GM12864 (cell line): Measurements from ENCODE around the gene RPS18.
"Not testable (repeated sequence)": the region's sequence is repeated elsewhere in the genome, so short reads cannot be mapped to it uniquely, and the experiment has no call there.

Experiments
- DNase-seq: peaks from one replicate; pipeline ENCODE4 v3.0.0-alpha.2; 2011; ENCODE audit warnings: low read depth
- H3K4me3 ChIP-seq: 2 replicates; pipeline ENCODE4 v1.5.1; 2011; ENCODE audit warnings: mild to moderate bottlenecking, low read depth, low read length, control low read depth
- CTCF ChIP-seq: IDR thresholded peaks from 2 replicates; pipeline ENCODE4 v1.5.1; 2011; ENCODE audit warnings: low read depth, mild to moderate bottlenecking, moderate library complexity, low read length, control low read depth, inconsistent platforms; ENCODE audit errors: missing control alignments

Gene RPS18

GRCh38 chr6:33277663-33278391 lies 6.0 kb downstream of the RPS18 start:
- peak overlapping the region; percentile 84 for H3K4me3 ChIP-seq
- TF ChIP-seq CTCF = no peak
- DNase-seq = no peak

GRCh38 chr6:33278392-33278741 lies 6.5 kb downstream of the RPS18 start:
- TF ChIP-seq CTCF = no peak
- no peak for DNase-seq
- peak overlapping the region; percentile 3; the same call in 1 of the 2 replicates for H3K4me3 ChIP-seq

GRCh38 chr6:33278810-33279209 lies 6.9 kb downstream of the RPS18 start:
- H3K4me3 ChIP-seq = no peak overlapping the region
- no peak for DNase-seq
- no peak for TF ChIP-seq CTCF

- no peak overlapping the region for H3K4me3 ChIP-seq
- no peak for TF ChIP-seq CTCF
- DNase-seq = no peak
Measured at GRCh38 chr6:33279257-33279695, 7.4 kb downstream of the RPS18 start.

- no peak for DNase-seq
- peak; percentile 51 for TF ChIP-seq CTCF
- H3K4me3 ChIP-seq = no peak overlapping the region
Measured at GRCh38 chr6:33279971-33280511, 8.2 kb downstream of the RPS18 start.

- TF ChIP-seq CTCF = no peak
- no peak overlapping the region for H3K4me3 ChIP-seq
- DNase-seq = no peak
Measured at GRCh38 chr6:33280539-33280938, 8.7 kb downstream of the RPS18 start.

GRCh38 chr6:33285214-33285613 lies 13.3 kb downstream of the RPS18 start:
- DNase-seq = not testable (repeated sequence)

More at GRCh38 chr6:33285214-33285613, 13.3 kb downstream of the RPS18 start:
- not testable (repeated sequence) for H3K4me3 ChIP-seq
